ENCODE data around the gene RABEP2.

The RABEP2 gene

DNA sequence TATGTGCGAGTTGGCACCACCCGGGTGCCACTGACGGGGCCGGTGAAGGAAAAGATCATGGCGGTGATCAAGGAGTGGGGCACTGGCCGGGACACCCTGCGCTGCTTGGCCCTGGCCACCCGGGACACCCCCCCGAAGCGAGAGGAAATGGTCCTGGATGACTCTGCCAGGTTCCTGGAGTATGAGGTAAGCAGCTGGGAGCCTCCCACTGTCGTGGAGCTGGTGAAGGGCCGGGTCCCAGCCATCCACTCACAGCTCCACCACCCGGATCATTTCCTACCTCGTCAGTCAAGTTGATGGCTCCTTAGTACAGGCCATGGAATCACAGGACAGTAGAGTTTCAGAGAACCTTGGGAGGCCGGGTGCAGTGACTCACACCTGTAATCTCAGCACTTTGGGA, 26.8 kb downstream of the RABEP2 start:
- H3K79me2 ChIP-seq (ENCODE audit: low read length), result no peaks in the 10 kb centered on the region
- no peak overlapping the region for H2AFZ ChIP-seq (ENCODE audit: low read depth, low read length)
- H3K27ac ChIP-seq (ENCODE audit: low read length), result no peak overlapping the region
- peaks cover 6% of the 10 kb centered on the region; the same call in 1 of the 2 replicates for H3K4me1 ChIP-seq (ENCODE audit: low read length)
- H3K4me3 ChIP-seq (ENCODE audit: low read length), result no peak overlapping the region
- no peaks in the 10 kb centered on the region for H3K9me3 ChIP-seq (ENCODE audit: insufficient read depth, low read length)
- TF ChIP-seq, protein P1, sequence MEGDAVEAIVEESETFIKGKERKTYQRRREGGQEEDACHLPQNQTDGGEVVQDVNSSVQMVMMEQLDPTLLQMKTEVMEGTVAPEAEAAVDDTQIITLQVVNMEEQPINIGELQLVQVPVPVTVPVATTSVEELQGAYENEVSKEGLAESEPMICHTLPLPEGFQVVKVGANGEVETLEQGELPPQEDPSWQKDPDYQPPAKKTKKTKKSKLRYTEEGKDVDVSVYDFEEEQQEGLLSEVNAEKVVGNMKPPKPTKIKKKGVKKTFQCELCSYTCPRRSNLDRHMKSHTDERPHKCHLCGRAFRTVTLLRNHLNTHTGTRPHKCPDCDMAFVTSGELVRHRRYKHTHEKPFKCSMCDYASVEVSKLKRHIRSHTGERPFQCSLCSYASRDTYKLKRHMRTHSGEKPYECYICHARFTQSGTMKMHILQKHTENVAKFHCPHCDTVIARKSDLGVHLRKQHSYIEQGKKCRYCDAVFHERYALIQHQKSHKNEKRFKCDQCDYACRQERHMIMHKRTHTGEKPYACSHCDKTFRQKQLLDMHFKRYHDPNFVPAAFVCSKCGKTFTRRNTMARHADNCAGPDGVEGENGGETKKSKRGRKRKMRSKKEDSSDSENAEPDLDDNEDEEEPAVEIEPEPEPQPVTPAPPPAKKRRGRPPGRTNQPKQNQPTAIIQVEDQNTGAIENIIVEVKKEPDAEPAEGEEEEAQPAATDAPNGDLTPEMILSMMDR (IDR thresholded peaks at IDR 0.05; ENCODE audit: low read depth, low read length), result no peak
- TF ChIP-seq EZH2phosphoT487 (IDR thresholded peaks at IDR 0.05; ENCODE audit: low read depth), result no peak
- no peaks in the 10 kb centered on the region for H3K36me3 ChIP-seq (replicated peaks; ENCODE audit: low read depth, low read length)
- H3K9ac ChIP-seq (ENCODE audit: low read length), result no peak overlapping the region
- no peaks in the 10 kb centered on the region for H4K20me1 ChIP-seq (ENCODE audit: insufficient read depth, low read length)
- H3K27me3 ChIP-seq (ENCODE audit: low read depth, low read length), result no peaks in the 10 kb centered on the region
- no peak overlapping the region for H3K4me2 ChIP-seq (ENCODE audit: low read length)

DNA sequence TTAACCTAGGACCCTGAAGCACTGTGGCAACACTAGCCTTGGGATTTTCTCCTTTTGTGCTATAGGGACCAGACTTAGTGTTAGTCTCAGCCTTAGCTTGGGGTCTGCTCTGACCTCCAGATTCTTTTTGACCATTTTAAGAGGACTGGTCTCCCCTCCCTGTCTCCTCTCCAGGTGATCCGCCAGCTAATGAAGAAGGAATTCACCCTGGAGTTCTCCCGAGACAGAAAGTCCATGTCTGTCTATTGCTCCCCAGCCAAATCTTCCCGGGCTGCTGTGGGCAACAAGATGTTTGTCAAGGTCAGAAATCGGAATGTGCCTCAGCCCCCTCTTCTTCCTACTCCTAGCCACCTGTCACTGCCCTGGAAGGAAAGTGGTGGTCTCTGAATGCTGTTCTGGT, 27.2 kb downstream of the RABEP2 start:
- H3K9ac ChIP-seq (ENCODE audit: low read length), result no peak overlapping the region
- no peak for TF ChIP-seq EZH2phosphoT487 (IDR thresholded peaks at IDR 0.05; ENCODE audit: low read depth)
- TF ChIP-seq, protein P1 (IDR thresholded peaks at IDR 0.05; ENCODE audit: low read depth, low read length), result no peak
- H3K4me2 ChIP-seq (ENCODE audit: low read length), result no peak overlapping the region
- no peaks in the 10 kb centered on the region for H3K36me3 ChIP-seq (replicated peaks; ENCODE audit: low read depth, low read length)
- no peaks in the 10 kb centered on the region for H3K27me3 ChIP-seq (ENCODE audit: low read depth, low read length)
- peaks cover 6% of the 10 kb centered on the region; the same call in 1 of the 2 replicates for H3K4me1 ChIP-seq (ENCODE audit: low read length)
- no peak overlapping the region for H2AFZ ChIP-seq (ENCODE audit: low read depth, low read length)
- H3K79me2 ChIP-seq (ENCODE audit: low read length), result no peaks in the 10 kb centered on the region
- no peaks in the 10 kb centered on the region for H4K20me1 ChIP-seq (ENCODE audit: insufficient read depth, low read length)
- H3K27ac ChIP-seq (ENCODE audit: low read length), result no peak overlapping the region
- H3K4me3 ChIP-seq (ENCODE audit: low read length), result no peak overlapping the region
- H3K9me3 ChIP-seq (ENCODE audit: insufficient read depth, low read length), result no peaks in the 10 kb centered on the region

DNA sequence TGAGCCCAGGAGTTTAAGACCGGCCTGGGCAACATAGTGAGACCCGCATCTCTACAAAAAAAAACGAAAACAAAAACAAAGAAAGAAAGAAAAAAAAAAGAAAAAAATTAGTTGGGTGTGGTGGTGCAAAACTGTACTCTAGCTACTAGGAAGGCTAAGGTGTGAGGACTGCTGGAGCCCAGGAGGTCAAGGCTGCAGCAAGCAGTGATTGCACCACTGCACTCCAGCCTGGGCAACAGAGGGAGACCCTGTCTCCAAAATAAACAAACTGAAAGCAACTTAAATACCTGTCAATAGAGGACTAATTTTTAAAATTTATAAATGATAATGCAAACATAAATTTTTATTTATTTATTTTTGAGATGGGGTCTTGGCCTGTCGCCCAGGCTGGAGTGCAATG, 29.4 kb downstream of the RABEP2 start:
- no peak overlapping the region for H3K4me2 ChIP-seq (ENCODE audit: low read length)
- H3K36me3 ChIP-seq (replicated peaks; ENCODE audit: low read depth, low read length), result no peaks in the 10 kb centered on the region
- H2AFZ ChIP-seq (ENCODE audit: low read depth, low read length), result no peak overlapping the region
- H3K9ac ChIP-seq (ENCODE audit: low read length), result no peak overlapping the region
- TF ChIP-seq, protein P1 (IDR thresholded peaks at IDR 0.05; ENCODE audit: low read depth, low read length), result no peak
- no peak for TF ChIP-seq EZH2phosphoT487 (IDR thresholded peaks at IDR 0.05; ENCODE audit: low read depth)
- no peak overlapping the region for H3K4me3 ChIP-seq (ENCODE audit: low read length)
- no peaks in the 10 kb centered on the region for H3K9me3 ChIP-seq (ENCODE audit: insufficient read depth, low read length)
- H3K27ac ChIP-seq (ENCODE audit: low read length), result no peak overlapping the region
- peaks cover 6% of the 10 kb centered on the region; the same call in 1 of the 2 replicates for H3K4me1 ChIP-seq (ENCODE audit: low read length)
- H4K20me1 ChIP-seq (ENCODE audit: insufficient read depth, low read length), result no peaks in the 10 kb centered on the region
- no peaks in the 10 kb centered on the region for H3K27me3 ChIP-seq (ENCODE audit: low read depth, low read length)
- no peaks in the 10 kb centered on the region for H3K79me2 ChIP-seq (ENCODE audit: low read length)

DNA sequence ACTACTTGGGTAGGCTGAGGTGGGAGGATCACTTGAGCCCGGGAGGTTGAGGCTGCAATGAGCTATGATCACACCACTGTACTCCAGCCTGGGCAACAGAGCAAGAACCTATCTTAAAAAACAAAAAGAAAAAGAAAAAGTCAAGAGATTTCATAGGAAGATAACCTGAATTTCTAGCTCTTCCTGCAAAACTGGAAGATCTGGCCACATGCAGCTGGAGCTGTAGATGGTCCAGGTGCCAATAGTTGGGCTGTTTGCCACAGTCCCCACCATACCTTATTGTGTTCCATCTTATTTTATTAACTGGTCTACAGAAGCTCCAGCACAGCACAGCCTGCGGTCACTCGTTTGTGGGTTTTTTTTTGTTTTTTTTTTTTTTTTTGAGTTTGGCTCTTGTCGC, 31.7 kb downstream of the RABEP2 start:
- no peak overlapping the region for H3K4me3 ChIP-seq (ENCODE audit: low read length)
- no peak overlapping the region for H3K9ac ChIP-seq (ENCODE audit: low read length)
- no peak for TF ChIP-seq EZH2phosphoT487 (IDR thresholded peaks at IDR 0.05; ENCODE audit: low read depth)
- TF ChIP-seq, protein P1 (IDR thresholded peaks at IDR 0.05; ENCODE audit: low read depth, low read length), result no peak
- no peaks in the 10 kb centered on the region for H4K20me1 ChIP-seq (ENCODE audit: insufficient read depth, low read length)
- no peak overlapping the region for H2AFZ ChIP-seq (ENCODE audit: low read depth, low read length)
- H3K27ac ChIP-seq (ENCODE audit: low read length), result no peak overlapping the region
- no peaks in the 10 kb centered on the region for H3K9me3 ChIP-seq (ENCODE audit: insufficient read depth, low read length)
- peaks cover 16% of the 10 kb centered on the region for H3K4me1 ChIP-seq (ENCODE audit: low read length)
- no peaks in the 10 kb centered on the region for H3K27me3 ChIP-seq (ENCODE audit: low read depth, low read length)
- H3K79me2 ChIP-seq (ENCODE audit: low read length), result no peaks in the 10 kb centered on the region
- H3K4me2 ChIP-seq (ENCODE audit: low read length), result no peak overlapping the region
- no peaks in the 10 kb centered on the region for H3K36me3 ChIP-seq (replicated peaks; ENCODE audit: low read depth, low read length)

Measured in OCI-LY3 (cell line).